DND-41 (cell line): ENCODE data around the gene ITPR2.
"Not testable (repeated sequence)": the region's sequence is repeated elsewhere in the genome, so short reads cannot be mapped to it uniquely, and the experiment has no call there.

Experiments
- ATAC-seq: fragments of 200-7000 bp; cut with Tn5 transposase; 3 replicates; pipeline ENCODE4 v1.9.1; 2021; ENCODE audit warnings: low read depth; ENCODE audit not compliant: insufficient read depth
- DNase-seq: peaks from one replicate; pipeline ENCODE4 v3.0.0-alpha.2; 2020
- H2AFZ ChIP-seq: 2 replicates; pipeline ENCODE4 v1.6.0; 2012; ENCODE audit warnings: low read depth, low read length
- H3K27ac ChIP-seq: 2 replicates; pipeline ENCODE4 v1.5.1; 2012; ENCODE audit warnings: low read length, inconsistent platforms
- H3K27me3 ChIP-seq: fragments of 200-600 bp; sonication (generic); 2 replicates; pipeline ENCODE4 v1.6.0; 2012; ENCODE audit warnings: low read length, mild to moderate bottlenecking, inconsistent platforms; ENCODE audit not compliant: insufficient read depth, poor library complexity
- H3K36me3 ChIP-seq: 2 replicates; pipeline ENCODE4 v1.5.1; 2012; ENCODE audit warnings: low read length, inconsistent platforms; ENCODE audit not compliant: insufficient read depth
- H3K4me1 ChIP-seq: 2 replicates; pipeline ENCODE4 v1.5.1; 2012; ENCODE audit warnings: mild to moderate bottlenecking, low read length; ENCODE audit not compliant: insufficient read depth
- H3K4me2 ChIP-seq: 2 replicates; pipeline ENCODE4 v1.6.0; 2012; ENCODE audit warnings: mild to moderate bottlenecking, moderate library complexity, low read length, inconsistent platforms; ENCODE audit not compliant: insufficient read depth
- H3K4me3 ChIP-seq, 2 experiments: fragments of 200-600 bp in 1 of 2; shearing (Covaris generic) in 1 of 2; 2 replicates each; pipeline ENCODE4 v1.5.1; 2012 to 2016; ENCODE audit warnings: inconsistent platforms in 2 of 2, low read length in 2 of 2, mild to moderate bottlenecking in 2 of 2, low read depth in 1 of 2, moderate library complexity in 1 of 2
- H3K79me2 ChIP-seq: 2 replicates; pipeline ENCODE4 v1.6.0; 2012; ENCODE audit warnings: low read length, inconsistent platforms; ENCODE audit not compliant: insufficient read depth
- H3K9ac ChIP-seq: 2 replicates; pipeline ENCODE4 v1.6.0; 2012; ENCODE audit warnings: low read depth, mild to moderate bottlenecking, inconsistent platforms, low read length, moderate library complexity
- H3K9me3 ChIP-seq: 2 replicates; pipeline ENCODE4 v1.5.1; 2012; ENCODE audit warnings: low read length, moderate library complexity, mild to moderate bottlenecking, inconsistent platforms; ENCODE audit not compliant: insufficient read depth, severe bottlenecking
- H4K20me1 ChIP-seq: 2 replicates; pipeline ENCODE4 v1.6.0; 2012; ENCODE audit warnings: low read length; ENCODE audit not compliant: insufficient read depth
- EZH2 ChIP-seq: IDR thresholded peaks from 3 replicates; pipeline ENCODE4 v1.6.1; 2012; ENCODE audit warnings: borderline replicate concordance, low read depth, mild to moderate bottlenecking, moderate library complexity, low read length, inconsistent platforms; ENCODE audit not compliant: severe bottlenecking
- TF ChIP-seq, protein P1 (sequence below): IDR thresholded peaks from 2 replicates; pipeline ENCODE4 v1.5.1; 2012; ENCODE audit warnings: borderline replicate concordance, low read length, moderate library complexity, mild to moderate bottlenecking; ENCODE audit not compliant: poor library complexity, severe bottlenecking; ENCODE audit errors: extremely low read depth

ITPR2 gene

DNA sequence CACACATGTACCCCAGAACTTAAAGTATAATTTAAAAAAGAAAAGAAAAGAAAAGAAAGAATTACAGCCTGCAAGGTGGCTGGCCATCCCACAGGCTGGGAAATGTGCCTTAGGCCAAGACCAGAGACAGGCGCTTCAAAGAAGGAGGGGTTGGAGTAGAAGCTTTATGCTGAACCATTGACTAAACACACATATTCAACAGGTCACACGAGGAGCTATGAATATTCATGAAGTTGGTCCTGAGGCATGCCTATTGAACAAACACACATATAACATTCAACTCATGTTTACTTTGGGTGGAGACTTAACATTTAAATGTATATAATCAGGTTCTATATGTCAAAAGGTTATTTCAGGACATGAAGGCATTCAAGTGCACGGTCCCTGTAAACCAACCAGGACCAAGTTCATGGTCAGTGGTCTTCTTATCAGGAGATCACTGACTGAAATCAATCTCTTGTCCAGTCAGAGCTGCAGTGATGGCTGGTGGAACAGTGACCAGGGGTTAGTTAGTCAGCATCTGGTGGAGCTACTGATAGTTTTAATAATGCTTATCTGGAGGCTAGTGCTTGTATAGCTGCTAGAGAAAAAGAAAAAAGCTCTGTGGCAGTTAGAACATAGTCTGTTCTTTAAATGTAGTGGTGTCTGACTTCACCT lies 35.6 kb upstream of the ITPR2 start:
- H3K9ac ChIP-seq = peak overlapping the region; percentile 1; the same call in 1 of the 2 replicates
- H4K20me1 ChIP-seq = no peaks in the 10 kb centered on the region
- H2AFZ ChIP-seq = no peak overlapping the region
- H3K36me3 ChIP-seq = no peaks in the 10 kb centered on the region
- peak overlapping the region; percentile 100 for H3K27ac ChIP-seq
- no peak for DNase-seq
- no peaks in the 10 kb centered on the region for H3K79me2 ChIP-seq
- H3K4me3 ChIP-seq = no peak overlapping the region
- no peak for ATAC-seq
- H3K4me1 ChIP-seq = peaks cover 80% of the 10 kb centered on the region
- H3K4me2 ChIP-seq = no peak overlapping the region
- no peak for TF ChIP-seq EZH2
- TF ChIP-seq, protein P1, sequence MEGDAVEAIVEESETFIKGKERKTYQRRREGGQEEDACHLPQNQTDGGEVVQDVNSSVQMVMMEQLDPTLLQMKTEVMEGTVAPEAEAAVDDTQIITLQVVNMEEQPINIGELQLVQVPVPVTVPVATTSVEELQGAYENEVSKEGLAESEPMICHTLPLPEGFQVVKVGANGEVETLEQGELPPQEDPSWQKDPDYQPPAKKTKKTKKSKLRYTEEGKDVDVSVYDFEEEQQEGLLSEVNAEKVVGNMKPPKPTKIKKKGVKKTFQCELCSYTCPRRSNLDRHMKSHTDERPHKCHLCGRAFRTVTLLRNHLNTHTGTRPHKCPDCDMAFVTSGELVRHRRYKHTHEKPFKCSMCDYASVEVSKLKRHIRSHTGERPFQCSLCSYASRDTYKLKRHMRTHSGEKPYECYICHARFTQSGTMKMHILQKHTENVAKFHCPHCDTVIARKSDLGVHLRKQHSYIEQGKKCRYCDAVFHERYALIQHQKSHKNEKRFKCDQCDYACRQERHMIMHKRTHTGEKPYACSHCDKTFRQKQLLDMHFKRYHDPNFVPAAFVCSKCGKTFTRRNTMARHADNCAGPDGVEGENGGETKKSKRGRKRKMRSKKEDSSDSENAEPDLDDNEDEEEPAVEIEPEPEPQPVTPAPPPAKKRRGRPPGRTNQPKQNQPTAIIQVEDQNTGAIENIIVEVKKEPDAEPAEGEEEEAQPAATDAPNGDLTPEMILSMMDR = no peak
- no peaks in the 10 kb centered on the region for H3K9me3 ChIP-seq
- no peaks in the 10 kb centered on the region for H3K27me3 ChIP-seq

DNA sequence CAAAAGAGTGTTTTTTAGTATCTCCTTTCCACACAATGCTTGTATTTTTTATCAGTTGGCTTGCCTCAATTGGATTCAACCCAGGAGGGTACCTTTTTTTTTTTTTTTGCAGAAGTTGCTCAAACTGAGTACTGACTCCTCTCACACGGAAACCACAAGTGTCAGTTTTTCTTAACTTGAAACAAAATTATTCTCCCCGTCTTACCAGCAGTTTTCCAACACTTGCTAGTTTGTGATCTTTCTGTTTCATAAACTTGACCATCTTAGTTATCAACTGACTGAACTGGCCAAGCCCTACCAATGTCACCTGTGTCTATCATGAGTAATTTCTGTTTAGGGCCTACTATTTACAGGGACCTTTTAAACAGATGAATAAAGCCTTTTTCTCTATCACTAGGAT lies 34.1 kb upstream of the ITPR2 start:
- Histone ChIP-seq H3K4me1 (peaks cover 70% of the 10 kb centered on the region), H3K36me3 (no peaks in the 10 kb centered on the region), H3K27ac (peak overlapping the region; percentile 100), H3K4me2 (peak overlapping the region; percentile 68), H3K79me2 (no peaks in the 10 kb centered on the region), H3K9me3 (no peaks in the 10 kb centered on the region), H3K9ac (peak overlapping the region; percentile 59), H4K20me1 (no peaks in the 10 kb centered on the region), H3K4me3 (peak overlapping the region in 1 of 2 experiments; percentile 39; a peak in 1 of 4 replicates), H3K27me3 (no peaks in the 10 kb centered on the region), H2AFZ (peak overlapping the region; percentile 72; the same call in 1 of the 2 replicates)
- ATAC-seq (peak; percentile 67), DNase-seq (peak; percentile 36)
- TF ChIP-seq, protein P1 = no peak
- no peak for TF ChIP-seq EZH2

DNA sequence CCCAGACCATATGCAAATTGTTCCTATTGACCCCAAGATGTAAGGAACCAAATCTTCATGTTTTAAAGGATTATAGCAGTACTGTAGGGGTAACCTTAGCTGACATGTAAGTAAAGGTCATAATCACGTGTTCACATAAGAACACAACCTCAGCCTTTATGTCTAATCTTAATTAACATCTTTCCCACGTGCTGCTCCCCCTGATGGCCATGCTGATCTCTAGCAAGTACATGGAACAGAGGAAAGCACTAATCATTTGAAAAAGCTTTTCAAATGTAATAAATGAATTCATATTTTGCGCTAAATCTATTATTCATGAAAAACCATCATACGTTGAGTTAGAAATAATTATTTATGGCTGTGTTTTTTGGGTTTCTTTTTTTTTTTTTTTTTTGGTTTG lies 30.5 kb upstream of the ITPR2 start:
- H3K79me2 ChIP-seq = no peaks in the 10 kb centered on the region
- H3K4me2 ChIP-seq = no peak overlapping the region
- no peak overlapping the region for H3K9ac ChIP-seq
- no peak overlapping the region for H2AFZ ChIP-seq
- H3K27ac ChIP-seq = no peak overlapping the region
- TF ChIP-seq, protein P1 = peak; percentile 61
- TF ChIP-seq EZH2 = no peak
- DNase-seq (peak; percentile 39), ATAC-seq (peak; percentile 43; the same call in 1 of the 3 replicates)
- no peaks in the 10 kb centered on the region for H3K36me3 ChIP-seq
- H3K9me3 ChIP-seq = no peaks in the 10 kb centered on the region
- H3K4me3 ChIP-seq = no peak overlapping the region
- no peaks in the 10 kb centered on the region for H4K20me1 ChIP-seq
- H3K4me1 ChIP-seq = peaks cover 35% of the 10 kb centered on the region
- H3K27me3 ChIP-seq = no peaks in the 10 kb centered on the region

DNA sequence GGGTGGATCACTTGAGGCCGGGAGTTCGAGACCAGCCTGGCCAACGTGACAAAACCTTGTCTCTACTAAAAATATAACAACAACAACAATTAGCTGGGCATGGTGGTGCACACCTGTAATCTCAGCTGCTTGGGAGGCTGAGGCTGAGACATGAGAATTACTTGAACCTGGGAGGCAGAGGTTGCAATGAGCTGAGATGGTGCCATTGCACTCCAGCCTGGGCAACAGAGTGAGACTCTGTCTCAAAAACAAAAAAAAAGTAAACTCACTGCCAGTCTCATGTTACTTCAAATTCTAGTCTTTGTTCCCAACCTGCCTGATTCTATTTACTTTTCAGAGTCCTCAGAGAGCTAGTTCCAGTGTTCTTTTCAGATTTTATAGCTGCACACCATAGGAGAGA lies 29.8 kb upstream of the ITPR2 start:
- not testable (repeated sequence) for H3K27ac ChIP-seq, H3K27me3 ChIP-seq, H3K9ac ChIP-seq, H3K79me2 ChIP-seq, H4K20me1 ChIP-seq, H3K4me2 ChIP-seq, H2AFZ ChIP-seq, H3K9me3 ChIP-seq, H3K36me3 ChIP-seq, H3K4me3 ChIP-seq, ATAC-seq, DNase-seq
- H3K4me1 ChIP-seq = peaks cover 27% of the 10 kb centered on the region
